ENCODE data around the gene BDKRB1. TPM values are rescaled to one million over a fixed set of nuclear protein-coding genes. Genes with fewer than 3 reads are reported as not detected.

Gene BDKRB1
- total and polyA plus RNA-seq, 5 experiments from 2014 or later, result not detected

DNA sequence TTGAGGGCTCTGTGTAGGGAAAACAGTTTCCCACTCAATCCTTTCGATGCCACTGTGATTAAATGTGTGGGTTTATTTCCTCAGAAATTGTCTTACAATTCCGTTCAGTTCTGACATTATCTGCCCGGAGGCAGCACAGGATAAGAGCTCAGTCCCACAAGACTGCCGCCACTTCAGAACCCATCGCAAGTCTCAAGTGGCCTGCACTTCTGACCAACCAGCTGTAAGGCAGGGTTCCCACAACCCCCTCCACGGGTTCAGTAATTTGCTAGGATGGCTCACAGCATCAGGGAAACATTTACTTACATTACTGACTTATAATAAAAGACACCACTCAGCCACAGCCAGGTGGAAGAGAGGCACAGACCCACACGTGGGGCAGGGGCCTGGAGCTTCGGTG, 34.2 kb upstream of the BDKRB1 start:
- ATAC-seq (no peak), DNase-seq (no peak)
- no peak overlapping the region for H3K4me3 Mint-ChIP-seq
- POLR2A ChIA-PET, result interaction anchor here (0.7 kb wide), 1 partner anchor 25 kb away, joined by 3 read pairs; no protein-coding TSS in a partner anchor
- H3K36me3 Mint-ChIP-seq, result no peaks in the 10 kb centered on the region
- no peaks in the 10 kb centered on the region for H3K4me1 Mint-ChIP-seq
- no peaks in the 10 kb centered on the region for H3K9me3 Mint-ChIP-seq
- no peak overlapping the region for H3K27ac Mint-ChIP-seq
- peaks cover 3 to 35% (median 20%) of the 10 kb centered on the region in 5 donors for H3K27me3 Mint-ChIP-seq

DNA sequence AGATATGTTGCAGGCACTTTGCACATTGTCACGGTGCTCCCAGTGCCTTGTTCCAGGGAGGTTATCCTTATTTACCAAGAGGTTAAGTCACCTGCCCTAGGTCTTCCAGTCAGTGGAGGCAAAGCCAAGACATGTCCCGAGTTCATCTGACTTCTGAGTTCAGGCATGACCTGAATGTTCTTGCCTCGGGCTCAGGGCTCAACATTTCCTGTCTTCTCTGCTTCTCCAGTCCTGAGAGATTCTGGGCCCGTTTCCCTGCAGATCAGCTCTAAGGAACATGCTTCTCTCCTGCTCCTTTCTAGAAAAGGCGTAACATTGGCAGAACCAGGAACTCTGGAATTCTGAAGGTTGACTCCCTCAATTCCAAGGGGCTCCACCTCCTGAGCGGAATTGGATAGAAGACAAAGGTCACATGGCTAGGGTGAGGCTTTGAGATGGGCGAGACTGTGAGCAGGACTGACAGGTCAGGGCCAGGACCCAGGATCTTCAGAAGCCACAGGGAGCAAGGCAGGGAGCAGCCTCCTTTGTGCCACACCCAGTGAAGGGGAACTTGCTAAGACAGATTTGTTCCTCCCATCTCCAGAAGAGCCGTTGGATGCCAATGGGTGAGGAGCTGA, 31.4 kb upstream of the BDKRB1 start:
- Mint-ChIP-seq H3K4me3 (no peak overlapping the region), H3K9me3 (peaks cover 0 to 4% (median 0%) of the 10 kb centered on the region in 9 donors), H3K27ac (peak overlapping the region in 1 of 10 donors; percentile 37), H3K4me1 (peaks cover 0 to 2% (median 0%) of the 10 kb centered on the region in 4 donors), H3K36me3 (no peaks in the 10 kb centered on the region), H3K27me3 (peaks cover 5 to 35% (median 22%) of the 10 kb centered on the region in 5 donors)
- ATAC-seq (no peak), DNase-seq (no peak)
- POLR2A ChIA-PET, result no interaction called here

DNA sequence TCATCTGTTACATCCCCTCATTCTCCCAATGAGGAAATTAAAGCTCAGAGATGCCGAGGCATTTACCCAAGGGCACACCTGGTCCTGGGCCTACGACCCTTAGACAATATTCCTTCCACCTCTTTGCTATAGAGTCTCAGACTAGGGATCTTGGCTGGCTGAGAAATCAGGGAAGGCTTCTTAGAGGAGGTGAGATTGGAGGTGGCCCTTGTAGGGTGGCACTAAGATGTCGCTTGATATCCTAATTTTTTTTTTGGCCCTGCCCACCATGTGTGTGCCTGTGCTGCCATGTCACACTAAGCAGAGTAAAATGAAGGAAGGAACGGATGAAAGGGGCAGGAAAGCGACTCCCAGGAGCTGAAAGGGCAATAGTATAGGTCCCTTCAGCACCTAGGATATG, 30.8 kb upstream of the BDKRB1 start:
- H3K27ac Mint-ChIP-seq, result no peak overlapping the region
- peaks cover 5 to 31% (median 20%) of the 10 kb centered on the region in 5 donors for H3K27me3 Mint-ChIP-seq
- peaks cover 0 to 4% (median 0%) of the 10 kb centered on the region in 9 donors for H3K9me3 Mint-ChIP-seq
- peaks cover 0 to 2% (median 0%) of the 10 kb centered on the region in 4 donors for H3K4me1 Mint-ChIP-seq
- ATAC-seq, result no peak
- DNase-seq, result no peak
- POLR2A ChIA-PET, result no interaction called here
- H3K36me3 Mint-ChIP-seq, result no peaks in the 10 kb centered on the region
- no peak overlapping the region for H3K4me3 Mint-ChIP-seq

DNA sequence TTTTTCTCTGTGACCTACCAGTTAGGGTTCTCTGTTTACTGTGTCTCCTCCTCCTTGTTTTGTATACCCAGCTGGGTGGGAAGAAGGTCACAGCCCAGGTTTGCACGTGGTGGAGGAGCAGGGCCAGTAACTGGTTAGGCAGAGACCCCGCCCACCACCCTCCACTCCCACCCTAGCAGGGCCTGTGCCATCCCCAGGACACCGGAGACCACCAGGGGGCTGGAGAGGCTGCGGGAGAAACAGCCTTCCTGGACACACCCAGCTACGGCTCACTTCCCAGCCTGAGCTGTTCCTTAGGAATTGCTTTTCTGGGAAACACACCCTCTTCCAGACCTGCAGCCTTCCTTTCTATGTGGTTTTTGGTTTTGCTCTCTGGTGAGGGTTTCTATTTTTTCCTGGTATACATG, 30.3 kb upstream of the BDKRB1 start:
- Mint-ChIP-seq H3K36me3 (no peaks in the 10 kb centered on the region), H3K4me3 (no peak overlapping the region), H3K27ac (no peak overlapping the region), H3K4me1 (peaks cover 0 to 2% (median 0%) of the 10 kb centered on the region in 4 donors), H3K9me3 (peaks cover 0 to 4% (median 0%) of the 10 kb centered on the region in 9 donors), H3K27me3 (peaks cover 5 to 26% (median 15%) of the 10 kb centered on the region in 5 donors)
- ATAC-seq (no peak), DNase-seq (no peak)
- POLR2A ChIA-PET, result no interaction called here

DNA sequence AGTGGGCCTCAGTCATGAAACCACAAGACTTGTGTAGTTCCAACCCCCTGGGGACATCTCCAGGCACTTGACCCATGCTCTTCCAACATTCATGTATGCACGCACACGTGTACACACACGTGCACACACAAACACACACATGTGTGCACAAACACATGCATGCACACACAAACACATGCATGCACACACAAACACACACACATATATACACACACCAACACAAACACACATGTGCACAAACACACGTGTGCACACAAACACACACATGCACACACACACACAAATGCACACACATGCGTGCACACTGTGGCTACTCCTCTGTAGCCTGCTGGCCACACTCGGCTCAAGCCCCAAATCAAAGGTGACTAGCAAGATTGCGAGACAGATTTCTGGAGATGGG, 28.6 kb upstream of the BDKRB1 start:
- DNase-seq (no peak), ATAC-seq (no peak)
- Mint-ChIP-seq H3K9me3 (peaks cover 0 to 4% (median 0%) of the 10 kb centered on the region in 9 donors), H3K27ac (no peak overlapping the region), H3K4me1 (peaks cover 0 to 2% (median 0%) of the 10 kb centered on the region in 4 donors), H3K4me3 (no peak overlapping the region), H3K36me3 (no peaks in the 10 kb centered on the region), H3K27me3 (peaks cover 1 to 12% (median 11%) of the 10 kb centered on the region in 5 donors)
- POLR2A ChIA-PET, result no interaction called here

DNA sequence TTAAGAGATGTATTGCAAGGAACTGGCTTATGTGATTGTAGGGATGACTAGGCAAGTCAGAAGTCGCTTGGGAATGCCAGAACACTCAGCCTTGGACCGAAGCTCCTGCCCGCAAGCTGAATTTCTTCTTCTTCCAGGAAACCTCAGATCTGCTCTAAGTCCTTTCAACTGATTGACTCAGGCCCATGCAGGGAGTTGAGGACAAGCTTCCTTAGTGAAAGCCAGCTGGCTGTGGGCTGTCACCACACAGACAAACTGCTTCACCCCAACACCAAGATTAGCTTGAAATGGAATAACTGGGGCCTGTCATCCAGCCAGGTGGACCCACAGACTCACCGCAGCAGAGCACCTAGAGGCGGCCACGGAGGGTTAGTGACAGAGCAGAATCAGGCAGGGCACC, 26.7 kb upstream of the BDKRB1 start:
- POLR2A ChIA-PET, result no interaction called here
- H3K27me3 Mint-ChIP-seq, result peaks cover 1 to 12% (median 11%) of the 10 kb centered on the region in 5 donors
- DNase-seq (no peak), ATAC-seq (no peak)
- H3K4me3 Mint-ChIP-seq, result no peak overlapping the region
- no peak overlapping the region for H3K27ac Mint-ChIP-seq
- peaks cover 0 to 2% (median 0%) of the 10 kb centered on the region in 4 donors for H3K4me1 Mint-ChIP-seq
- H3K9me3 Mint-ChIP-seq, result peaks cover 0 to 4% (median 0%) of the 10 kb centered on the region in 9 donors
- no peaks in the 10 kb centered on the region for H3K36me3 Mint-ChIP-seq

DNA sequence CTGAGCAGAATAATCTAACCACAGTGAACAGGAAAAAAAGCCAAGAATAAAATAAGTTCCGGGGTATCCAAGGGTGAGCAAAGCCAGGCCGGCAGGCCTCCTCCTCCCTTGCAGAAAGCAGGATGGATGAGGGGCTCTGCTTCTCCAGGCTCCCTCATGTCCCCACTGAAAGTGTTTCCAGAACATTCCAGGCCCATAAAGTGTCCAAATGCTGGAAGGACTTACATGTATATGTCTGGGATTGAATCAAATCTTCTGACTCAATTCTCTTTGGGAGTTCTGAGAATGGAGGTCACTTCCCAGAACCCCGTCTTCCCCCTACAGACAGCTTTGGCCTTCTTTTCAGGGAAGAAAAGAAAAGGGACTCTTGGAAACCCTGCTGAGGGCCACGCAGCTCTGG, 25.0 kb upstream of the BDKRB1 start:
- DNase-seq (no peak), ATAC-seq (no peak)
- Mint-ChIP-seq H3K36me3 (no peaks in the 10 kb centered on the region), H3K4me1 (peaks cover 0 to 2% (median 0%) of the 10 kb centered on the region in 4 donors), H3K4me3 (no peak overlapping the region), H3K27me3 (peaks cover under 1 to 15% (median 2%) of the 10 kb centered on the region in 5 donors), H3K9me3 (peaks cover 0 to 4% (median 0%) of the 10 kb centered on the region in 9 donors), H3K27ac (no peak overlapping the region)
- POLR2A ChIA-PET, result no interaction called here

DNA sequence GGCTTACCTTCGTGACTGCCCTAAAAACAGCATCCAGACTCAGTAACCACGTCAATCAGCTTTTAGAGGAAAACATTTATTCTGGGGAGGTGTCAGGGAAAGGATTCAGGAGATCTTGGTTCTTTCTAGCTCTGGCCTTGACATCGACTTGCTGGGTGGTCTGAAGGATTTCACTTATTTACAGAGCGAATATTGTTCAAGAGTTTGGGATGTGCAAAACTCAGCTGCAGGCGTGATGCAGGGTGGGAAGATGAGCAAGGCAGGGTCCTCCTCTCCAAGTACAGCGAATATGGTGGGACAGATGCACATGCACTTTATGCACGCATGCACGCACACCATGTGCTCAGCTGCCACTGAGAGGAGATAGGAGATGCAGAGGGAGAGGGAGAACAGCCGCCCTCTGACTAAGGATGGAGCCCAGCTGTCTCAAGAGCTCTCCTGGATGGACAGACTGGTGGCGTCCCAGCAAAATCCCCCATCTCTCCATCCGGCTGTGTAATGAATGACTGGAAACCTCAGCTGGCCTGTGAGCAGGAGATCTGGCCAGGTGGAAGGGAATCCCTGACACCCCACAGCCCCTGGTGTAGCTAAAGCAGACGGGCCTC, 24.4 kb upstream of the BDKRB1 start:
- H3K36me3 Mint-ChIP-seq, result no peaks in the 10 kb centered on the region
- ATAC-seq (no peak), DNase-seq (no peak)
- no peak overlapping the region for H3K4me3 Mint-ChIP-seq
- H3K9me3 Mint-ChIP-seq, result peaks cover 0 to 4% (median 0%) of the 10 kb centered on the region in 9 donors
- peaks cover 0 to 15% (median 4%) of the 10 kb centered on the region in 5 donors for H3K27me3 Mint-ChIP-seq
- POLR2A ChIA-PET, result no interaction called here
- H3K4me1 Mint-ChIP-seq, result peaks cover 0 to 2% (median 0%) of the 10 kb centered on the region in 4 donors
- H3K27ac Mint-ChIP-seq, result no peak overlapping the region

DNA sequence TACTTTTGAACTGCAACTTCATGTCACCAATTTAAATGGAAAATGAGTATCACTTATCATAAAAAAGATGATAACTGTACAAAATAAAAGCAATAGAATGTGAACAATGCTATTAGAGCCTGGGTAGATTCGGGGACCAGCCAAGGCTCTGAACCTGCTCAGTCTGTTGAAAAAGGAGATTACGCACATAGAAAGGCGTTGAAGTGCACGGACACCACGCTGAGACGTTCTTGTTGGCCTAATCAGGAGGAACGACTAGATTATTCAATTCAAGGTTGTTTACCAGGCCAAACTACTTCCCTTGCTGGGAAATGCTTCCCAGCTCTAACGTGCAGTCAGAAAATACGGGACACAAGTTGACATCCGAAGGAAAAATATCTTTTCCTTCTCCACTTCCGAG, 23.5 kb upstream of the BDKRB1 start:
- H3K9me3 Mint-ChIP-seq, result peaks cover 0 to 4% (median 0%) of the 10 kb centered on the region in 9 donors
- no peak overlapping the region for H3K4me3 Mint-ChIP-seq
- ATAC-seq (no peak), DNase-seq (no peak)
- H3K4me1 Mint-ChIP-seq, result peaks cover 0 to 2% (median 0%) of the 10 kb centered on the region in 4 donors
- POLR2A ChIA-PET, result no interaction called here
- H3K27me3 Mint-ChIP-seq, result peaks cover 0 to 14% (median 4%) of the 10 kb centered on the region in 5 donors
- no peak overlapping the region for H3K27ac Mint-ChIP-seq
- H3K36me3 Mint-ChIP-seq, result no peaks in the 10 kb centered on the region

DNA sequence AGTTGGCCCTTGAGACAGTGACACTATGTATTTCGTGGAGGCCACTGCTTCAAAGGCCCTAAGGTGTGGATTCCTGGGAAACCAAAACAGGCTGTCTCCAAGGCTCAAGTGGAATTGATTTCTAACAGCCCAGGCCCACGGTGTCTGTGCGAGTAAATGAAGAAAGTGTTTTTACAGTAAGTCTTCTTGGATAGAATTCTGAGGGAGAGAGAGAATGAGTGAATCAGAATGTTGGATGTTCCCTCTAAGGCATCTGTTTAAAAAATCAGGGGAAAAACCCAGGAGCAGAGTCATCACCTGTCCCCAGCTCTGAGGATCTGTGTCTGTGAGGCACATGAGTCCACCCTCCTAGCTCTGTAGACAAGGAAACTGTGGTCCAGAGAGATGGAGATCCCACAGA, 22.3 kb upstream of the BDKRB1 start:
- no peaks in the 10 kb centered on the region for H3K4me1 Mint-ChIP-seq
- no peak for DNase-seq
- peaks cover 0 to 7% (median 4%) of the 10 kb centered on the region in 5 donors for H3K27me3 Mint-ChIP-seq
- POLR2A ChIA-PET, result no interaction called here
- no peaks in the 10 kb centered on the region for H3K36me3 Mint-ChIP-seq
- H3K9me3 Mint-ChIP-seq, result no peaks in the 10 kb centered on the region
- H3K4me3 Mint-ChIP-seq, result no peak overlapping the region
- H3K27ac Mint-ChIP-seq, result peak overlapping the region in 1 of 10 donors; percentile 29
- no peak for ATAC-seq

DNA sequence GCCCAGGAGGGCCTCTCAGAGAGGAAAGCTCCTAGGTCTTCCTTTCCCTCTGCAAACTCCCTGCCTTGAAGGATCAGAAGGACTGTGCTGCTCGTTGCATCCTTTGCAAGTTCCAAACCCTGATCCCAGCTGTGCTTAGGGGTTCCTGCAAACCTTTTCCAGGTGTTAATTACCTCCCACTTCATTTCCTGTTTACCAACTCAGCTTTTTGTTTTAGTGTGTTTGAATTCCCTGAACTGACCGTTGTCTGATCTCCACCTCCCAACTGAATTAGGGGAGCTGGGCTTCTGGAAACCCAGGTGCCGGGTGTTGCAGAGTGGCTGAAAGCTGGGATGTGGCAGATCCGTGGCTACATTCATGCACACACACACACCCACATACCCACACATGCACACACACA, 20.6 kb upstream of the BDKRB1 start:
- Mint-ChIP-seq H3K36me3 (no peaks in the 10 kb centered on the region), H3K27ac (no peak overlapping the region), H3K4me1 (no peaks in the 10 kb centered on the region), H3K9me3 (no peaks in the 10 kb centered on the region), H3K4me3 (no peak overlapping the region), H3K27me3 (peaks cover 0 to 9% (median 5%) of the 10 kb centered on the region in 5 donors)
- ATAC-seq (no peak), DNase-seq (no peak)
- POLR2A ChIA-PET, result no interaction called here

DNA sequence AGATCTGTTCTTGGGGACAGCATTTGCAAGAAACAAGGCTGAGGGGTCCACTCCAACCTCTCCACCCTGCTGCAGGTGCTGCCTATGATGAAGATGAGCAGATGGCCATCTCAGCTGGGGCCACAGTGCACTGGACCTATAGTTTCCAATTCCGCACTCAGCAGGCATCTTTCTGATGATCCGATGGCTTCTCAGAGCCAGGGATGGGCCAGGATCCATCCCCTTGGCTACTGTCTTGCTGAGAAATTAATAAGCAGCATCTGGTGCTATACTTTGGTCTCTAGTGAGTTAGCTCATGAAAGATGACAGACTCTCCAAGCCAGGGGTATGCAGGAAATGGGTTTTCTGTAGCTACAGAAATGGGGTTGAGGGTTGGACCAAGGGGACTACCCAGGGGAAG, 18.4 kb upstream of the BDKRB1 start:
- ATAC-seq, result no peak
- Mint-ChIP-seq H3K4me3 (no peak overlapping the region), H3K27ac (no peak overlapping the region), H3K36me3 (no peaks in the 10 kb centered on the region), H3K9me3 (no peaks in the 10 kb centered on the region), H3K27me3 (peaks cover 0 to 11% (median 5%) of the 10 kb centered on the region in 5 donors), H3K4me1 (no peaks in the 10 kb centered on the region)
- POLR2A ChIA-PET, result no interaction called here
- no peak for DNase-seq

DNA sequence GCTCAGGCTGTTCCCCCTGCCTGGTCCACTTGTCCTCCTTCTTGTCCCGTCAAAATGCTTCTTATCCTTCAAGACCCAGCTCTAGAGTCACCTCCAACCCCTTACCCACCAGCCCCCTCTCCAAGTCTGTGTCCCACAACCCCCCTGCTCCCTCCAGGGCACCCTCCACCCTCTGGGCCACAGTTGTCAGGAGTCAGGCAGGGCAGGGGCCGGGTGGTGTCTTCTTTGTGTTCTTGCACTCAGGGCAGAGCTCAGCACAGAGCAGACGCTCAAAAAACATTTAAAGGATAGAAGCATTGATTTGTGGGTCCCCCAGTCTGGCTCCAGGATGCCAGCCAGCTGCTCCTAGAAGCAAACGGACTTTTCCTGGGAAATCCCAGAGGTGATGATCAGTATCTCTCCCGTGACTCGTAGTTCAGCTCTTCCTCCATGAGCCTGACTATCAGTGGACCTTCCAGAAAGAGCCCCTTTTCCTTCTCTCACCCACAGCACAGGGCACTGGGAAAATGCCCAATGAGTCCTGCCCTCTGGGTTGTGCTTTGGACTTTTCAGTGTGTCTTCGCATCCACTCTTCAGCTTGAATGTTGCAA, 17.2 kb upstream of the BDKRB1 start:
- Mint-ChIP-seq H3K9me3 (no peaks in the 10 kb centered on the region), H3K4me3 (no peak overlapping the region), H3K36me3 (no peaks in the 10 kb centered on the region), H3K27ac (no peak overlapping the region), H3K27me3 (peaks cover 0 to 11% (median 5%) of the 10 kb centered on the region in 5 donors), H3K4me1 (no peaks in the 10 kb centered on the region)
- ATAC-seq (no peak), DNase-seq (no peak)
- POLR2A ChIA-PET, result no interaction called here

All from naive thymus-derived CD8-positive, alpha-beta T cell (primary cell).